GM12878 (cell line): Measurements from ENCODE around the gene COX11. TPM values are rescaled to one million over a fixed set of nuclear protein-coding genes. Genes with fewer than 3 reads are reported as not detected.
A peak's percentile ranks its signal among the peaks of the same experiment; 100 is the strongest.

Source experiments
- ATAC-seq: fragments of 200-7000 bp; cut with Tn5 transposase; 3 replicates; pipeline ENCODE4 v1.9.1; 2020; ENCODE audit warnings: mild to moderate bottlenecking, moderate library complexity
- BruUV-seq: library from RNA; stranded (reverse); fragments of 400-500 nt; replicated peaks from 2 replicates; lab custom pipeline; 2021; lab: Mats Ljungman, UMichigan
- CTCF ChIA-PET: fragments of 300-600 bp; sonication (Branson Sonifier 250); formaldehyde crosslinking; extraction: SDS; loops from one replicate; lab custom pipeline; 2021; ENCODE audit warnings: inconsistent platforms; lab: Yijun Ruan, JAX
- POLR2A ChIA-PET: fragments of 350-600 bp; formaldehyde crosslinking; extraction: SDS; loops from one replicate; lab custom pipeline; 2021; ENCODE audit warnings: inconsistent platforms; lab: Charles Lee
- RAD21 ChIA-PET: fragments of 300-600 bp; sonication (Branson Sonifier 250); formaldehyde crosslinking; loops from one replicate; lab custom pipeline; 2023; ENCODE audit warnings: antibody characterized with exemption; ENCODE audit not compliant: unreplicated experiment; lab: Charles Lee
- SMC1A ChIA-PET: fragments of 300-600 bp; sonication (Branson Sonifier 250); formaldehyde crosslinking; loops from one replicate; lab custom pipeline; 2023; ENCODE audit not compliant: unreplicated experiment, uncharacterized antibody; lab: Charles Lee
- DNase-seq: peaks from one replicate; pipeline ENCODE4 v3.0.0-alpha.2; 2011; ENCODE audit warnings: low read depth, low spot score
- FAIRE-seq: peaks from 3 replicates; lab custom pipeline; 2011; peaks lifted over from hg19 to GRCh38; lab: Jason Lieb, UNC
- H2AFZ ChIP-seq: 2 replicates; pipeline ENCODE4 v1.6.0; 2011; ENCODE audit warnings: low read depth, low read length, control low read depth; ENCODE audit not compliant: control insufficient read depth
- H3K27ac ChIP-seq: 2 replicates; pipeline ENCODE4 v1.5.1; 2011; ENCODE audit warnings: control low read depth; ENCODE audit not compliant: control insufficient read depth, insufficient read depth
- H3K27me3 ChIP-seq, 2 experiments: replicated peaks in 1 of 2; 2 replicates each; pipeline versions ENCODE4 v1.6.0 to v1.6.1; 2011; ENCODE audit warnings: low read length in 1 of 2; ENCODE audit not compliant: control insufficient read depth in 2 of 2, insufficient read depth in 2 of 2
- H3K36me3 ChIP-seq, 2 experiments: 2 replicates each; pipeline ENCODE4 v1.5.1; 2011; ENCODE audit warnings: low read length in 1 of 2; ENCODE audit not compliant: control insufficient read depth in 2 of 2, insufficient read depth in 2 of 2
- H3K4me1 ChIP-seq: 2 replicates; pipeline ENCODE4 v1.6.1; 2011; ENCODE audit warnings: mild to moderate bottlenecking, low read length, moderate library complexity, mixed read lengths; ENCODE audit not compliant: control insufficient read depth, insufficient read depth
- H3K4me2 ChIP-seq: 2 replicates; pipeline ENCODE4 v1.6.0; 2011; ENCODE audit warnings: control low read depth; ENCODE audit not compliant: control insufficient read depth, insufficient read depth
- H3K4me3 ChIP-seq: fragments of 200-600 bp; sonication (generic); 2 replicates; pipeline ENCODE4 v1.5.1; 2016
- H3K79me2 ChIP-seq: 2 replicates; pipeline ENCODE4 v1.6.0; 2011; ENCODE audit warnings: low read length; ENCODE audit not compliant: control insufficient read depth, insufficient read depth
- H3K9ac ChIP-seq: 2 replicates; pipeline ENCODE4 v1.8.0; 2011; ENCODE audit warnings: low read length, control low read depth, mixed read lengths; ENCODE audit not compliant: control insufficient read depth, insufficient read depth
- H3K9me3 ChIP-seq: replicated peaks from 3 replicates; pipeline ENCODE4 v1.5.1; 2011; ENCODE audit warnings: mild to moderate bottlenecking, low read length; ENCODE audit not compliant: control insufficient read depth, insufficient read depth
- H4K20me1 ChIP-seq: 2 replicates; pipeline ENCODE4 v1.6.0; 2011; ENCODE audit not compliant: control insufficient read depth, insufficient read depth
- E4F1 ChIP-seq: fragments of 450-650 bp; IDR thresholded peaks from 2 replicates; pipeline ENCODE4 v1.6.1; 2018; ENCODE audit warnings: borderline replicate concordance, mild to moderate bottlenecking; ENCODE audit not compliant: partially characterized antibody
- ETV6 ChIP-seq, 2 experiments: fragments of 450-650 bp in 1 of 2; IDR thresholded peaks in 1 of 2; conservative IDR thresholded peaks in 1 of 2; 2 replicates each; pipeline ENCODE4 v1.6.1; 2014; ENCODE audit warnings: antibody characterized with exemption in 1 of 2, borderline replicate concordance in 1 of 2, low read depth in 1 of 2, mild to moderate bottlenecking in 1 of 2, moderate library complexity in 1 of 2
- NFIC ChIP-seq: IDR thresholded peaks from 2 replicates; pipeline ENCODE4 v1.6.1; 2012; ENCODE audit warnings: low read depth, mild to moderate bottlenecking, inconsistent platforms, low read length, moderate library complexity
- RFX5 ChIP-seq: IDR thresholded peaks from 2 replicates; pipeline ENCODE4 v1.6.1; 2011; ENCODE audit warnings: low read depth, low read length, improper control_type of control experiment
- SPI1 ChIP-seq: IDR thresholded peaks from 2 replicates; pipeline ENCODE4 v1.6.1; 2011; ENCODE audit warnings: low read depth, mild to moderate bottlenecking, low read length, moderate library complexity, borderline replicate concordance; ENCODE audit not compliant: insufficient read depth
- SREBF2 ChIP-seq: IDR thresholded peaks from 2 replicates; pipeline ENCODE4 v1.6.1; 2012; ENCODE audit warnings: mild to moderate bottlenecking, low read length
- TCF3 ChIP-seq: IDR thresholded peaks from 2 replicates; pipeline ENCODE4 v1.6.1; 2012; ENCODE audit warnings: low read depth, mild to moderate bottlenecking, low read length, borderline replicate concordance; ENCODE audit not compliant: insufficient read depth
- WGBS: methylation state at CpG from one replicate; pipeline ENCODE4 v1.1.6; 2016; ENCODE audit warnings: low lambda C conversion rate; ENCODE audit not compliant: insufficient replicate concordance, insufficient coverage; ENCODE audit errors: missing lambda C conversion rate; 5-methylcytosine and 5-hydroxymethylcytosine counted together
- in situ Hi-C: fragments of 300-500 bp; cut with MboI; formaldehyde crosslinking; loops from 9 replicates; pipeline ENCODE4 v1.14.3; 2018; ENCODE audit warnings: mixed read lengths
- intact Hi-C: fragments of 100-400 bp; cut with micrococcal nuclease; formaldehyde crosslinking; loops from one replicate; pipeline ENCODE4 v1.14.2; 2022; ENCODE audit not compliant: unreplicated experiment
- polyA plus RNA-seq, 11 experiments: library from polyadenylated mRNA; depleted of rRNA in 4 of 11; unstranded in 6 of 11; stranded (reverse) in 5 of 11; fragments of >200 nt; fragmentation: Nextera tagmentation in 4 of 11; fragmentation: Illumina TruSeq in 1 of 11; extraction: Ambion mirVana in 4 of 11; extraction: Trizol in 1 of 11; gene quantifications; 1 replicate in 1 of 11; 2 replicates in 10 of 11; pipeline versions ENCODE4 v1.2.1 to v1.2.3, GENCODE V29; 2011 to 2016; ENCODE audit warnings: inconsistent platforms in 2 of 11, missing spikeins in 2 of 11, low read depth in 1 of 11
- total RNA-seq, 4 experiments: library from RNA; depleted of rRNA in 3 of 4; stranded (reverse); fragments of >200 nt in 3 of 4; fragmentation: Illumina TruSeq in 1 of 4; extraction: Trizol in 1 of 4; gene quantifications; 2 replicates each; pipeline versions ENCODE4 v1.2.1 to v1.2.3, GENCODE V29; 2013 to 2021
- TF ChIP-seq, protein P1 (sequence below): IDR thresholded peaks from 2 replicates; pipeline ENCODE4 v1.6.1; 2011; ENCODE audit warnings: borderline replicate concordance, low read depth, mild to moderate bottlenecking, moderate library complexity, mixed read lengths, low read length; ENCODE audit not compliant: insufficient read depth; ENCODE audit errors: extremely low read length

The COX11 gene
- total and polyA plus RNA-seq, 10 of the 15 experiments (the other 5 are each of a cell fraction or from before 2014, with no cell fraction given): 13.8 to 69.4 (median 50.8) TPM

- CTCF ChIA-PET: interaction anchor here (1.0 to 3.1 kb wide), 3 partner anchors 13 to 315 kb away, joined by 4 to 21 read pairs (median 5); no protein-coding TSS in a partner anchor
- RAD21 ChIA-PET: interaction anchor here (0.6 kb wide), 1 partner anchor 1998 kb away, joined by 4 read pairs; the partner anchor contains the start of gene SCPEP1
- no peak for ATAC-seq
- Histone ChIP-seq H2AFZ (no peak overlapping the region), H3K27me3 (no peaks in the 10 kb centered on the region), H3K4me2 (no peak overlapping the region), H3K79me2 (no peaks in the 10 kb centered on the region), H4K20me1 (no peaks in the 10 kb centered on the region), H3K9ac (no peak overlapping the region), H3K36me3 (no peaks in the 10 kb centered on the region), H3K4me1 (peaks cover 12% of the 10 kb centered on the region), H3K9me3 (peaks cover 3% of the 10 kb centered on the region; the same call in 2 of the 3 replicates), H3K27ac (no peak overlapping the region), H3K4me3 (no peak overlapping the region)
- no peak for FAIRE-seq
- in situ Hi-C loops: no loop called here
- no peak for DNase-seq
- SMC1A ChIA-PET: interaction anchor here (1.1 kb wide), 1 partner anchor 199 kb away, joined by 3 read pairs; no protein-coding TSS in a partner anchor
- POLR2A ChIA-PET: no interaction called here
- no peak for TF ChIP-seq SREBF2
- no peak for TF ChIP-seq RFX5
- no peak for TF ChIP-seq TCF3
- intact Hi-C loops: no loop called here
- no TSS peak for BruUV-seq
These were observed 11.2 kb upstream of the COX11 start for GRCh38 chr17:54979657-54980056.

DNA sequence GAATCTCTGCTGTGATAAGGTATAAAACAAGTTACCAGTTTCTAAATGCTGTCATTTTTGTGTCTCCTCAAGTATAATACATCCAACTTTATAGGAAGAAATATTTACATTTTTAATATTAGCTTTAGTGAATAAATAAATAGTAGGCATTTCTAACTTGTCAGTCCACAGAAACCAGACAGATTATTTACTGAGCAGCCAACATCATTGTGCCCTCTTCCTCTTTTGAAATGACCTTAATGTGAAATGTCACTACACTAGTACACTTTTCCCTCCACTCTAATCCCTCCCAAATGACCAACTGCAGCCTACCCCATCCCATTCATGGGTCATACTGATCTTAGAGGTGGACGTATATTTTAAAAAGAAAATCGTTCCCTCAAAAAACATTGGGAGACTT is 9.3 kb upstream of the COX11 start:
- Histone ChIP-seq H3K27ac (no peak overlapping the region), H3K36me3 (no peaks in the 10 kb centered on the region), H3K79me2 (no peaks in the 10 kb centered on the region), H2AFZ (no peak overlapping the region), H3K4me3 (no peak overlapping the region), H4K20me1 (no peaks in the 10 kb centered on the region), H3K4me1 (peaks cover 12% of the 10 kb centered on the region), H3K9me3 (peaks cover 3% of the 10 kb centered on the region; the same call in 2 of the 3 replicates), H3K9ac (no peak overlapping the region), H3K4me2 (no peak overlapping the region), H3K27me3 (no peaks in the 10 kb centered on the region)
- WGBS: 100% methylated on average over 2 of the region's 2 CpGs
- no TSS peak for BruUV-seq
- intact Hi-C loops: no loop called here
- in situ Hi-C loops: no loop called here
- DNase-seq (no peak), ATAC-seq (no peak), FAIRE-seq (no peak)
- CTCF ChIA-PET: interaction anchor here (0.8 to 3.1 kb wide), 2 partner anchors 15 to 25 kb away, joined by 3 to 21 read pairs; no protein-coding TSS in a partner anchor
- SMC1A ChIA-PET: no interaction called here
- POLR2A ChIA-PET: interaction anchor here (1.2 kb wide), 1 partner anchor 9 kb away, joined by 3 read pairs; the partner anchor contains the start of genes COX11 and STXBP4
- no peak for TF ChIP-seq E4F1
- peak; percentile 12; the same call in 1 of the 2 replicates for TF ChIP-seq SPI1
- no peak for TF ChIP-seq NFIC
- no peak for TF ChIP-seq ETV6 (conservative IDR thresholded peaks at IDR 0.05 in 1 of 2, IDR thresholded peaks at IDR 0.05 in 1 of 2; ENCODE audit: borderline replicate concordance in 1 of 2, low read depth in 1 of 2)
- TF ChIP-seq, protein P1, sequence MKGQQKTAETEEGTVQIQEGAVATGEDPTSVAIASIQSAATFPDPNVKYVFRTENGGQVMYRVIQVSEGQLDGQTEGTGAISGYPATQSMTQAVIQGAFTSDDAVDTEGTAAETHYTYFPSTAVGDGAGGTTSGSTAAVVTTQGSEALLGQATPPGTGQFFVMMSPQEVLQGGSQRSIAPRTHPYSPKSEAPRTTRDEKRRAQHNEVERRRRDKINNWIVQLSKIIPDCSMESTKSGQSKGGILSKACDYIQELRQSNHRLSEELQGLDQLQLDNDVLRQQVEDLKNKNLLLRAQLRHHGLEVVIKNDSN: no peak
- RAD21 ChIA-PET: no interaction called here
